DMS53 treated with DMSO at 0.1 percent for 48 hours (cell line): ENCODE data around the gene MRPL49.
"Not testable (repeated sequence)": the region's sequence is repeated elsewhere in the genome, so short reads cannot be mapped to it uniquely, and the experiment has no call there.

ENCODE experiments used
- DNase-seq: peaks from one replicate; lab custom pipeline; 2025; ENCODE audit not compliant: unreplicated experiment; lab: John Stamatoyannopoulos, UW

MRPL49 gene

GRCh38 chr11:65160643-65161042 lies 38.5 kb downstream of the MRPL49 start:
- DNase-seq, result no peak

DNA sequence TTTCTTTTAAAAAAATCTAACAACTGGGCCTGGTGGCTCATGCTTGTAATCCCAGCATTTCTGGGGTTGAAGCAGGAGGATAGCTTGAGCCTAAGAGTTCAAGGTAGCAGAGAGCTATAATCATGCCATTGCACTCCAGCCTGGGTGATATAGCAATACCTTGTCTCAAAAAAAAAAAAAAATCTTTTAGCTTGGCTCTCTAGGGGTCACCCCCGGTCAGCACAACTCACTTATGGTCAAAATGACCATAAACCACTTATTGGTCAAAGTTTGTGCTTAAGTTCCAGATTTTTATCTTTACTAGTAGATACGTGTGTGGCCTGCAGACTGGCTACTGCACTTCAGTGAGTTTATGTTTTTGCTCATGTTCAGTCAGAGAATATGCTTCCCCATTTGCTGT lies 41.6 kb downstream of the MRPL49 start:
- no peak for DNase-seq

GRCh38 chr11:65165410-65166317 lies 43.5 kb downstream of the MRPL49 start:
- DNase-seq, result peak; percentile 18

DNA sequence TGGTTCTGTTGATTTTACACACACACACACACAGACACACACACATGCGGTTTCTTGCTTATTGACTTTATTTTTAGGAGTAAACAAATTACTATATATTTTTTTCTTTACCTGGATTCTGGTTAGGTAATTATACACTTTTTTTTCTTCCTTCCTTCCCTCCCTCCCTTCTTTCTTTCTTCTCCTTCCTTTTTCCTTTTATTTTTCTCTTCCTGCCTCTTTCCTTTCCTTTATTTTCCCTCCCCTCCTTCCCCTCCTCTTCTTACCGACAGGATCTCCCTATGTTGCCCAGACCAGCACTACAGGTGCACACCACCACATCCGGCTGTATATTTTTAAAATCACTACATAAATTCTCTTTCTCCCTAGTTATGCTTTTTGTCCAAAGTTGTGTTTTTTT lies 44.8 kb downstream of the MRPL49 start:
- no peak for DNase-seq

DNA sequence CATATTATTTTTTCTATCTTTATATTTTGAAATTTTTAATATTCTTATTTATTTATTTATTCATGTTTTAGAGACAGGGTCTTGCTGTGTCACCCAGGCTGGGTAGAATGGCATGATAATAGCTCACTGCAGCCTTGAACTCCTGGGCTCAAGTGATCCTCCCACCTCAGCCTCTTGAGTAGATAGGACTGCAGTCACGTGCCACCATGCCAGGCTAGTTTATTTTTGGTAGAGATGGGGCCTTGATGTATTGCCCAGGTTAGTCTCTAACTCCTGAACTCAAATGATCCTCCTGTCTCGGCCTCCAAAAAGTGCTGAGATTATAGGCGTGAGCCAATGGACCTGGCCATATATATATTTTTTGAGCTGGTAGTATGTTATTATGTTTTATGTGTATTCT lies 45.5 kb downstream of the MRPL49 start:
- DNase-seq, result no peak

GRCh38 chr11:65169164-65169641 lies 47.1 kb downstream of the MRPL49 start:
- DNase-seq, result no peak

DNA sequence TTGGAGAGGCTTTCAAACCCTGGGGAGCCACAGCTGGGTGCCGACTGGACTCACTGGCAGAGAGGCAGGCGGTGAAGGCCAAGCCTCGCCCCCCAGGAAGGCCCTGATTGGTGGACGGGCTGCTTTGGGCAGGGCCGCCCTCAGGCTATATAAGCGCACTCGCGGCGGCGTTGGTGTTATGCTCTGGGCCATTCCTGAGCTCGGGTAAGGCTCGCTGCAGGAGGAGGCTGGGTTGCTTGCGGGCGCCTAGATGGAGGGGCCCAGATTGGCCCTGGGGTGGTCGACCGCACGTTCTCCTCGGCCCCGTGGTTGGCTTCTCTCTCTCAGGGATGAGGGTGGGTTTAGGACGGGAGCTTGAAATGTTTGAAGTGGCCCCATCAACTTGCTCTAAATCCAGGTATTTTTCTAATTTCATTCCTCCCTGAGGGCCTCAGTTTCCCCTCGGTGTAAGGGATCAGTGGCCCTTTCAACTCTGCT lies 48.0 kb downstream of the MRPL49 start, which contains the start of gene SPDYC:
SPDYC (plus strand) TSS at position 176 of the 477 bp plus-strand sequence. CDS start 1,125 bp downstream, outside the sequence.
- no peak for DNase-seq

GRCh38 chr11:65172600-65172999 lies 50.5 kb downstream of the MRPL49 start:
- no peak for DNase-seq

GRCh38 chr11:65174571-65175010 lies 52.5 kb downstream of the MRPL49 start:
- not testable (repeated sequence) for DNase-seq
